GM21423 (cell line): Measurements from ENCODE around the gene RPS6KB1.
"Not testable (repeated sequence)": the region's sequence is repeated elsewhere in the genome, so short reads cannot be mapped to it uniquely, and the experiment has no call there.

Source experiments
- ATAC-seq: cut with Tn5 transposase; IDR thresholded peaks from one replicate; pipeline ENCODE4 v1.9.1; 2021; ENCODE audit warnings: mild to moderate bottlenecking, moderate library complexity; ENCODE audit not compliant: unreplicated experiment

RPS6KB1 gene

GRCh38 chr17:59933317-59933716, 40.4 kb downstream of the RPS6KB1 start:
- not testable (repeated sequence) for ATAC-seq

DNA sequence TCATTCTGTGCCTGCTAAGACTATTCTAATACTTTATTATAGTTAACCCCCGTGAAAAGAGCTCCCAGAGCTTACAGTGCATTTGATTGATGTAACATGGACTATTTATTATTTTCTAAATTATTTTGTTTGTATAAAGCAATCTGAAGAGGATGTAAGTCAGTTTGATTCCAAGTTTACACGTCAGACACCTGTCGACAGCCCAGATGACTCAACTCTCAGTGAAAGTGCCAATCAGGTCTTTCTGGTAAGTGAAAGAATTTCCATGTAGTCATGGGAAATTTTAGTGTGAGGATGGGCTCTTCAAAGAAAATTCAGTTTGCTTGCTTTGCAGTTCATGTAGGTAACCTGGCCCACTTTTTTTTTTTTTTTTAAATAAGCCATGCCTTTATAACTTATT, 47.8 kb downstream of the RPS6KB1 start:
- ATAC-seq = not testable (repeated sequence)

- ATAC-seq = no peak
Observed at GRCh38 chr17:59941131-59941530, 48.2 kb downstream of the RPS6KB1 start.

DNA sequence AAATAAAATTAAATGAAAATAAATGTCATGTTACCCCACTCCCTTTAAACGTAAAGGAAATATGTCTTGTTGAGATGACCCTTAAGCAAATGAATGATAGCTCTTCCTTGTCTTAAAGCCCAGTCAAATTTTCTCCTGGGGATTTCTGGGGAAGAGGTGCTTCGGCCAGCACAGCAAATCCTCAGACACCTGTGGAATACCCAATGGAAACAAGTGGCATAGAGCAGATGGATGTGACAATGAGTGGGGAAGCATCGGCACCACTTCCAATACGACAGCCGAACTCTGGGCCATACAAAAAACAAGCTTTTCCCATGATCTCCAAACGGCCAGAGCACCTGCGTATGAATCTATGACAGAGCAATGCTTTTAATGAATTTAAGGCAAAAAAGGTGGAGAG, 53.5 kb downstream of the RPS6KB1 start:
- ATAC-seq = not testable (repeated sequence)

DNA sequence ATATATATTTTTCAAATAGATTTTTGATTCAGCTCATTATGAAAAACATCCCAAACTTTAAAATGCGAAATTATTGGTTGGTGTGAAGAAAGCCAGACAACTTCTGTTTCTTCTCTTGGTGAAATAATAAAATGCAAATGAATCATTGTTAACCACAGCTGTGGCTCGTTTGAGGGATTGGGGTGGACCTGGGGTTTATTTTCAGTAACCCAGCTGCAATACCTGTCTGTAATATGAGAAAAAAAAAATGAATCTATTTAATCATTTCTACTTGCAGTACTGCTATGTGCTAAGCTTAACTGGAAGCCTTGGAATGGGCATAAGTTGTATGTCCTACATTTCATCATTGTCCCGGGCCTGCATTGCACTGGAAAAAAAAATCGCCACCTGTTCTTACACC, 54.4 kb downstream of the RPS6KB1 start:
- ATAC-seq = not testable (repeated sequence)

DNA sequence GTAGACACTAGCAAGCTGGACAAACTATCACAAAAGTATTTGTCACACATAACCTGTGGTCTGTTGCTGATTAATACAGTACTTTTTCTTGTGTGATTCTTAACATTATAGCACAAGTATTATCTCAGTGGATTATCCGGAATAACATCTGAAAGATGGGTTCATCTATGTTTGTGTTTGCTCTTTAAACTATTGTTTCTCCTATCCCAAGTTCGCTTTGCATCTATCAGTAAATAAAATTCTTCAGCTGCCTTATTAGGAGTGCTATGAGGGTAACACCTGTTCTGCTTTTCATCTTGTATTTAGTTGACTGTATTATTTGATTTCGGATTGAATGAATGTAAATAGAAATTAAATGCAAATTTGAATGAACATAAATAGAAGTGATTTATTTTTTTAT, 57.1 kb downstream of the RPS6KB1 start:
- ATAC-seq = no peak

DNA sequence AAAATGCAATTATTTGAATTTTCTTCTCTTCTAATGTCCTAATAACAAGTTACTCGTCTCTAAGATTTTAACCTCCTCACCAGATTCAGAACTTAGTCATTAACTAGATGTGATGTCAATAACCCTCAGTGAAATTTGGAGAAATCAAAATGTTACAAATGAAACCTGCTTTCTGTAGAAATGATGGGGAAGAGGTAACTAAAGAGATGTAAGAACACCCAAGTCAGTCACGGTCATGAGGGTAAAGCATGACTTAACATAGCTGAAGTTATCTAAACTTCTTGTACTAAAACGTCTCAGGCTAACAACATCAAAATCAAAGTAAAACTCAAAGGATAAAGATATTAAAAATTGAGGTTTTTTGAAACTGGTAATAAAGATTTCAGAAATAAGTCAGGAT, 61.9 kb downstream of the RPS6KB1 start:
- ATAC-seq = no peak

DNA sequence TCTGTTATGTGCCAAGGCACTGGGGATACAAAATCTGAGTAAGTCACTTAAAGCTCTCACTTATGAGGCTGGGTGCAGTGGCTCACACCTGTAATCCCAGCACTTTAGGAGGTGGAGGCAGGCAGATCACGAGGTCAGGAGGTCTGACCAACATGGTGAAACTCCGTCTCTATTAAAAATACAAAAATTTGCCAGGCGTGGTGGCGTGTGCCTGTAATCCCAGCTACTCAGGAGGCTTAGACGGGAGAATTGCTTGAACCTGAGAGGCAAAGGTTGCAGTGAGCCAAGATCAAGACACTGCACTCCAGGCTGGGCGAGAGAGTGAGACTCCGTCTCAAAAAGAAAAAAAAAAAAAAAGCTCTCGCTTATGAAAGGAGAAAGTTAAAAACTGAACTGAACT, 66.7 kb downstream of the RPS6KB1 start:
- not testable (repeated sequence) for ATAC-seq

GRCh38 chr17:59962739-59963318, 69.9 kb downstream of the RPS6KB1 start:
- no peak for ATAC-seq

GRCh38 chr17:59963738-59964481, 71.0 kb downstream of the RPS6KB1 start:
- peak; percentile 24 for ATAC-seq

GRCh38 chr17:59964482-59965328, 71.8 kb downstream of the RPS6KB1 start, which contains the start of gene RNFT1:
Gene RNFT1 (minus strand): TSS chr17:59964740. CDS start chr17:59964663, 77 bp downstream.
- peak; percentile 76 for ATAC-seq

DNA sequence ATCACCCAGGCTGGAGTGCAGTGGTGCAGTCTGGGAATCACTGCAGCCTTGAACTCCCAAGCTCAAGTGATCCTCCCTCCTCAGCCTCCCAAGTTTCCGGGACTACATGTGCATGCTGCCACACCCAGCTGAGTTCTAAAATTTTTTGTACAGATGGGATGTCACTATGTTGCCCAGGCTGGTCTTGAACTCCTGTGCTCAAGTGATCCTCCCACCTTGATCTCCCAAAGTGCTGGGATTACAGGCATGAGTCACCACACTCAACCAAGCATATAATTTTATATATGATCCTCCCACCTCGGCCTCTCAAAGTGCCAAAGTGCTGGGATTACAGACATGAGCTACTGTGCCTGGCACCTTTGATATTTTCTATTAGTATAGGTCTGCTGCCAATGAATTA, 78.8 kb downstream of the RPS6KB1 start:
- not testable (repeated sequence) for ATAC-seq

GRCh38 chr17:59972778-59973177, 79.9 kb downstream of the RPS6KB1 start:
- no peak for ATAC-seq

- not testable (repeated sequence) for ATAC-seq
Observed at GRCh38 chr17:59973483-59973882, 80.6 kb downstream of the RPS6KB1 start.

- not testable (repeated sequence) for ATAC-seq
Observed at GRCh38 chr17:59975166-59975565, 82.2 kb downstream of the RPS6KB1 start.

DNA sequence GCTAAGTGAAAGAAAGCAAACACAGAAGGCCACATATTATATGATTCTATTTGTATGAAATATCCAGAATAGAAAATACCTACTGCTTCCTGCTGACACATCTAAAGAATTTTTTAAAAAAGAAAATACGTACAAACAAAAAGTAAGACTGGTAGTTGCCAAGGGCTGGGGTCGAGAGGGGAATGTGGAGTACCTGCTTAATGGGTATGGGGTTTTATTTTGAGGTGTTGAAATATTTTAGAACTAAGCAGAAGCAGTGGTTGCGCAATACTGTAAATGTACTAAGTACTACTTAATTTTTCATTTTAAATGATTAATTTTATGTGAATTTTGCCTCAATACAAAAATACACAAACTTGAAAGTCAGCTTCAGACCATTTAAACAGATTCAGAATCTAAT, 103.7 kb downstream of the RPS6KB1 start:
- ATAC-seq = not testable (repeated sequence)
